ENCODE measurements around the gene CFDP1.

Gene CFDP1

GRCh38 chr16:75265911-75266701 is 167.2 kb downstream of the CFDP1 start:
- Histone ChIP-seq H3K36me3 (ENCODE audit: insufficient read depth, low read length) (no peaks in the 10 kb centered on the region), H3K9ac (ENCODE audit: low read length) (peak overlapping the region; percentile 33), H3K9me3 (ENCODE audit: low read length) (no peaks in the 10 kb centered on the region), H3K27me3 (ENCODE audit: control insufficient read depth in 1 of 2, insufficient read depth in 2 of 2, low read length in 2 of 2) (no peaks in the 10 kb centered on the region), H3K4me1 (ENCODE audit: insufficient read depth, low read length) (peaks cover 40% of the 10 kb centered on the region), H3K4me3 (ENCODE audit: low read depth in 1 of 2, low read length in 2 of 2) (peak overlapping the region; percentile 74 to 94), H3K27ac (ENCODE audit: low read depth, low read length) (peak overlapping the region; percentile 92)

GRCh38 chr16:75264999-75265910 is 168.0 kb downstream of the CFDP1 start:
- Histone ChIP-seq H3K27ac (ENCODE audit: low read depth, low read length) (peak overlapping the region; percentile 92), H3K36me3 (ENCODE audit: insufficient read depth, low read length) (no peaks in the 10 kb centered on the region), H3K9ac (ENCODE audit: low read length) (peak overlapping the region; percentile 78), H3K4me3 (ENCODE audit: low read depth in 1 of 2, low read length in 2 of 2) (peak overlapping the region; percentile 74 to 94), H3K27me3 (ENCODE audit: control insufficient read depth in 1 of 2, insufficient read depth in 2 of 2, low read length in 2 of 2) (no peaks in the 10 kb centered on the region), H3K4me1 (ENCODE audit: insufficient read depth, low read length) (peaks cover 42% of the 10 kb centered on the region), H3K9me3 (ENCODE audit: low read length) (no peaks in the 10 kb centered on the region)

- H3K4me1 ChIP-seq (ENCODE audit: insufficient read depth, low read length) = peaks cover 42% of the 10 kb centered on the region
- H3K9ac ChIP-seq (ENCODE audit: low read length) = peak overlapping the region; percentile 78
- no peaks in the 10 kb centered on the region for H3K36me3 ChIP-seq (ENCODE audit: insufficient read depth, low read length)
- H3K27ac ChIP-seq (ENCODE audit: low read depth, low read length) = peak overlapping the region; percentile 92
- H3K27me3 ChIP-seq (ENCODE audit: control insufficient read depth in 1 of 2, insufficient read depth in 2 of 2, low read length in 2 of 2) = no peaks in the 10 kb centered on the region
- peak overlapping the region; percentile 74 to 94 for H3K4me3 ChIP-seq (ENCODE audit: low read depth in 1 of 2, low read length in 2 of 2)
- H3K9me3 ChIP-seq (ENCODE audit: low read length) = no peaks in the 10 kb centered on the region
Measured at GRCh38 chr16:75264457-75264998, 168.8 kb downstream of the CFDP1 start.

DNA sequence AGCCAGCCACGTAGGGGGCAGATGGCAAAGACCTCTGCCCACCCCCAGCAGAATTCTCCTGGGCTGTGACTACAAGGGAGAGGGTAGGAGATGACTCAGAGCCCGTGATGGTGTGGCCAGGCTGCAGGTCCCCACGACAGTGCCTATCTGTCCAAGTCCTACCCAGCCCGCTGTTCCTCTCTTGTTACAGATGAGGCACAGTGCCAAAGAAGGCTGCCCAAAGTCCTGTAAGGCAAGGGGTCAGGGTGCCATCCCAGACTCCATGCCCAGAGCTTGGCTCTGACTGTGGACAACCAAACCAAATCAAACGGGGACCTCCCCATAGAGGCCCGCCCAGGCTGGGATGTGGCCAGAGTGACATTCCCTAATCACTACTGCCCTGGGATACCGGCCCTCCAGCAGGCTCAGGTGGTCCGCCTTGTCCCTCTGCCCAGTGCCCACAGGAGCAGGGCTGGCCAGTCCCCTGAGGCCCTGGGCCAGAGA is 169.3 kb downstream of the CFDP1 start:
- H3K27ac ChIP-seq (ENCODE audit: low read depth, low read length) = peak overlapping the region; percentile 92
- H3K36me3 ChIP-seq (ENCODE audit: insufficient read depth, low read length) = no peaks in the 10 kb centered on the region
- H3K4me1 ChIP-seq (ENCODE audit: insufficient read depth, low read length) = peaks cover 45% of the 10 kb centered on the region
- H3K9me3 ChIP-seq (ENCODE audit: low read length) = no peaks in the 10 kb centered on the region
- no peaks in the 10 kb centered on the region for H3K27me3 ChIP-seq (ENCODE audit: control insufficient read depth in 1 of 2, insufficient read depth in 2 of 2, low read length in 2 of 2)
- peak overlapping the region; percentile 74 to 94 for H3K4me3 ChIP-seq (ENCODE audit: low read depth in 1 of 2, low read length in 2 of 2)
- H3K9ac ChIP-seq (ENCODE audit: low read length) = peak overlapping the region; percentile 78

DNA sequence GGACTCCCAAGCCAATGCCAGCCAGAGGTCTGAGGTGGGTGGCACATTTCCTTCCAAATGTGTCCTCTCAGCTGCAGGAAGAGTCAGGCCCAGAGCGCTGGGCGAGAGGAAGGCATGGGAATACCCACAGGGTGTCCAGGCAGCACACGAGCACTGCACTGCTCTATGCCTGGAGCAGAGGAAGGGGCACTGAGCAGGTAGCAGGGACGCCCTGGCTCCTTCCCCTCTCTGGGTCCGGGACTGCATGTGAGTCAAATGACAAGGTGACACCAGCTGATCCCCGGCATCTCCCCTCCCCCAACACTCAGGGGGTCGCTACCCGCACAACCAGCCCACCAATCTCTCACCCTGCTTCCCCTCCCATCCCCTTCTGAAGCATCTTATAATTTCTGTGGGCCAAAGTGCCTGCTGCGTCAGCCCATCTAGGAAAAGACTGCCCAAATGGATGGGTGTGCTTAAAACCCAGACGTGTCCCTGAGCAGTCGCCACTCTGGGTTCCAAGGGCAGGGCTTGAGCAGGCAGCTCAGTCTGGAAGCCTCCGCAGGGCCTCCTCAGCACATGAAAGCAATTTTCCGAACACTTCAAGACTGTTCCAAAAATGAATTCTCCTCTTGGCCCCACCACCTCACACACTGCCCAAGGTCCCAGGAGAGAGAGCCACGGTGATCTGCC is 169.9 kb downstream of the CFDP1 start:
- H3K27me3 ChIP-seq (ENCODE audit: control insufficient read depth in 1 of 2, insufficient read depth in 2 of 2, low read length in 2 of 2) = no peaks in the 10 kb centered on the region
- H3K9me3 ChIP-seq (ENCODE audit: low read length) = no peaks in the 10 kb centered on the region
- H3K4me3 ChIP-seq (ENCODE audit: low read depth in 1 of 2, low read length in 2 of 2) = peak overlapping the region in 1 of 2 donors; percentile 74
- H3K27ac ChIP-seq (ENCODE audit: low read depth, low read length) = peak overlapping the region; percentile 92
- peaks cover 51% of the 10 kb centered on the region for H3K4me1 ChIP-seq (ENCODE audit: insufficient read depth, low read length)
- peak overlapping the region; percentile 78 for H3K9ac ChIP-seq (ENCODE audit: low read length)
- no peaks in the 10 kb centered on the region for H3K36me3 ChIP-seq (ENCODE audit: insufficient read depth, low read length)

DNA sequence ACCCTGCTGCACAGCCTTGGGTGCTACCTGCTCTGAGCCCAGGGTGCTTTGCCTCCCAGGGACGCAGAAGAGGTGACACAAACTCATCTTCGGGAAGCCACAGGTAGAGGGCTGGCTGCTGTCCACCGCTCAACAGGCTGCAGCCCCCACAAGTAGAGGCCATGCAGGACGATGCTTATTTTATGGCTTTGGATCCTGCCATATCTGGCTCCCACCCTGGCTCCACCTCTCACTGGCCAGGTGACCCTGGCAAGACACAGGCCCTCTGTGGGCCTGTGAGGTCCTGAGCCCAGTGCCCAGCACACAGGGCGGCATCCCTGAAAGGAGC is 170.5 kb downstream of the CFDP1 start:
- Histone ChIP-seq H3K27ac (ENCODE audit: low read depth, low read length) (no peak overlapping the region), H3K9ac (ENCODE audit: low read length) (no peak overlapping the region), H3K4me1 (ENCODE audit: insufficient read depth, low read length) (peaks cover 57% of the 10 kb centered on the region)

DNA sequence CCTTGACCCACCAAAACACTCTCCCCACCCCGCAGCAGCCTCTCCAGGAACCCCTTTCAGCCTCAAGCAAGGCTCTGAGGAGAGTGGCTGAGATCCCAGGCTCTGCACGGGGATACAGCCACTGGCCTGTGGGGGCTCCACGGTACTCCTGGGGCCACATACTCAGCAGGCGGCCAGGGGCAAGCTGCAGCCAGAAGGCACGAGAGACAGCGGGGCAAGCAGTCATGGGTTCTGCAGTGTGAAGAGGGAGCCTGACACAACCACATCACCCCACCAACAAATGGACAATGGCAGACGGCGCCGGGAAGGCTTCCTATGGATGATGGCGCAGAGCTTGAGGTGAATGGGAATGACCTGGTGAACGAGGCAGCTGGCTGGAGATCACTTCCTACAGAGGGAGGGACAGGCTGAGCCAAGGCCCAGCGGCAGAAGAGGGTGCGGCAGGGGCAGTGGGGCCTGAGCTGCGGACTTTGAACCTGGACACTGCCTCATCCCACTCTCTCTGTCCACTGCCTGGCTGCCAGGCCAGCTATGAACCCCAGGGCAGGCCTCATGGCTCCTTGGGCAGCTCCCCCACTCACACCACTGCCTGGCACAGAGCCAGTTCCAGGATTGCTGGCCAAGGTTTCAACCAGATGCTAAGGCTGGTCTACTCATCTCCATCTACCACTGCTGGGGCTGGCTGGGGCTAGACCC is 171.1 kb downstream of the CFDP1 start:
- no peak overlapping the region for H3K4me3 ChIP-seq (ENCODE audit: low read depth in 1 of 2, low read length in 2 of 2)
- peak overlapping the region; percentile 24 for H3K27ac ChIP-seq (ENCODE audit: low read depth, low read length)

More for the DNA sequence above, 170.5 kb downstream of the CFDP1 start:
- no peak overlapping the region for H3K4me3 ChIP-seq (ENCODE audit: low read depth in 1 of 2, low read length in 2 of 2)
- H3K9me3 ChIP-seq (ENCODE audit: low read length) = no peaks in the 10 kb centered on the region
- H3K36me3 ChIP-seq (ENCODE audit: insufficient read depth, low read length) = no peaks in the 10 kb centered on the region
- H3K27me3 ChIP-seq (ENCODE audit: control insufficient read depth in 1 of 2, insufficient read depth in 2 of 2, low read length in 2 of 2) = no peaks in the 10 kb centered on the region

GRCh38 chr16:75261590-75262078 is 171.7 kb downstream of the CFDP1 start:
- Histone ChIP-seq H3K9ac (ENCODE audit: low read length) (no peak overlapping the region), H3K4me1 (ENCODE audit: insufficient read depth, low read length) (peaks cover 66% of the 10 kb centered on the region), H3K9me3 (ENCODE audit: low read length) (no peaks in the 10 kb centered on the region), H3K36me3 (ENCODE audit: insufficient read depth, low read length) (no peaks in the 10 kb centered on the region), H3K27me3 (ENCODE audit: control insufficient read depth in 1 of 2, insufficient read depth in 2 of 2, low read length in 2 of 2) (no peaks in the 10 kb centered on the region), H3K27ac (ENCODE audit: low read depth, low read length) (no peak overlapping the region), H3K4me3 (ENCODE audit: low read depth in 1 of 2, low read length in 2 of 2) (no peak overlapping the region)

More for the DNA sequence above, 171.1 kb downstream of the CFDP1 start:
- Histone ChIP-seq H3K36me3 (ENCODE audit: insufficient read depth, low read length) (no peaks in the 10 kb centered on the region), H3K4me1 (ENCODE audit: insufficient read depth, low read length) (peaks cover 62% of the 10 kb centered on the region), H3K9me3 (ENCODE audit: low read length) (no peaks in the 10 kb centered on the region), H3K9ac (ENCODE audit: low read length) (no peak overlapping the region), H3K27me3 (ENCODE audit: control insufficient read depth in 1 of 2, insufficient read depth in 2 of 2, low read length in 2 of 2) (no peaks in the 10 kb centered on the region)

DNA sequence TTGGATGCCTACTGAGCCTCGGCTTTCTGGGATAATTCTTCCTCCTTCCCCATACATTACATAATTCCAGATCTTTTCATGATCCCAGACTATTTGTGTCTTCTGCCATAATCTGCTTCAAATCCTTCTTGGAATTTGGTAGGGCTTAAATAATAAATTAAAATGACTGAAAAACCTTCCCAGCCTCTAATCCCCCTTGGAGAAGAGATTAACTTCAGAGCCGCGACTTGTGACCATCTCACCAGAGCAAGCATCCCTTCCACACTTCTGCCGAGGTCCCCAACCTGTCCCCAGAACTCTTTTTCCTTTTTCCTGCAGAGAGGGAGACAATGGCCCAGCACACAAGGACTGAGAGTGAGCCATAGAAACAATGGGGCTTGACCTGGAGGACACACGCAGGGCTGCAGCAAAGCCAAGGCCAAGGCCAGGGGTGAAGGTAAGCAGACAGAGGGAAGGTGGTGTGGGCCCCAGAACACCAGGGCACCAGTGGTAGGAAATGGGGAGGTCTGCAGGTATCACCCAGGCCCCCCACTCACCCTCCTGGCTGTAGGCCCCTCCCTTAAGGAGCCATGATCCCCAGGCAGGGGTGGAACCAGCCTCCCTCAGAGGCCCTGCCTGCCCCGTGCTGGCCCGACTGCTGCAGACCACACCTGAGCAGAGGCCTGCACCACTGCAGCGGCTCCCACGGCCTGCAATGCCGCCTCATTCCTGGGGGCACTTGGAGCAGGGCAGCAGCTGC is 172.3 kb downstream of the CFDP1 start:
- H3K9me3 ChIP-seq (ENCODE audit: low read length) = no peaks in the 10 kb centered on the region
- H3K9ac ChIP-seq (ENCODE audit: low read length) = no peak overlapping the region
- no peaks in the 10 kb centered on the region for H3K36me3 ChIP-seq (ENCODE audit: insufficient read depth, low read length)
- no peak overlapping the region for H3K27ac ChIP-seq (ENCODE audit: low read depth, low read length)
- H3K4me3 ChIP-seq (ENCODE audit: low read depth in 1 of 2, low read length in 2 of 2) = no peak overlapping the region
- peaks cover 68% of the 10 kb centered on the region for H3K4me1 ChIP-seq (ENCODE audit: insufficient read depth, low read length)
- no peaks in the 10 kb centered on the region for H3K27me3 ChIP-seq (ENCODE audit: control insufficient read depth in 1 of 2, insufficient read depth in 2 of 2, low read length in 2 of 2)

GRCh38 chr16:75258807-75259141 is 174.5 kb downstream of the CFDP1 start:
- Histone ChIP-seq H3K27me3 (ENCODE audit: control insufficient read depth in 1 of 2, insufficient read depth in 2 of 2, low read length in 2 of 2) (no peaks in the 10 kb centered on the region), H3K4me3 (ENCODE audit: low read depth in 1 of 2, low read length in 2 of 2) (no peak overlapping the region), H3K27ac (ENCODE audit: low read depth, low read length) (no peak overlapping the region), H3K9ac (ENCODE audit: low read length) (no peak overlapping the region), H3K36me3 (ENCODE audit: insufficient read depth, low read length) (no peaks in the 10 kb centered on the region), H3K9me3 (ENCODE audit: low read length) (no peaks in the 10 kb centered on the region), H3K4me1 (ENCODE audit: insufficient read depth, low read length) (peaks cover 74% of the 10 kb centered on the region)
